DOHH2 (cell line): ENCODE measurements around the gene DMGDH.
"Not testable (repeated sequence)": the region's sequence is repeated elsewhere in the genome, so short reads cannot be mapped to it uniquely, and the experiment has no call there.

Experiments used
- H3F3A ChIP-seq: fragments of 200-600 bp; sonication (generic), shearing (Covaris generic); 2 replicates; pipeline ENCODE4 v1.6.0; 2016; ENCODE audit warnings: antibody characterized with exemption, mild to moderate bottlenecking; ENCODE audit not compliant: control insufficient read depth, insufficient read depth
- H3K27ac ChIP-seq: fragments of 200-600 bp; sonication (generic); 2 replicates; pipeline ENCODE4 v1.5.1; 2014; ENCODE audit warnings: low read depth, mild to moderate bottlenecking, low read length, moderate library complexity
- H3K27me3 ChIP-seq: fragments of 200-600 bp; sonication (generic); 2 replicates; pipeline ENCODE4 v1.6.1; 2014; ENCODE audit warnings: mild to moderate bottlenecking, low read length, mixed read lengths; ENCODE audit not compliant: control insufficient read depth
- H3K36me3 ChIP-seq: fragments of 200-600 bp; sonication (generic); 2 replicates; pipeline ENCODE4 v1.6.1; 2014; ENCODE audit warnings: mild to moderate bottlenecking, low read length, moderate library complexity, mixed read lengths; ENCODE audit not compliant: control insufficient read depth
- H3K4me1 ChIP-seq: fragments of 200-600 bp; sonication (generic); 2 replicates; pipeline ENCODE4 v1.6.1; 2014; ENCODE audit warnings: mild to moderate bottlenecking, low read length, mixed read lengths; ENCODE audit not compliant: control insufficient read depth
- H3K4me2 ChIP-seq: fragments of 200-600 bp; sonication (generic); 2 replicates; pipeline ENCODE4 v1.6.0; 2014; ENCODE audit warnings: mild to moderate bottlenecking, low read length, moderate library complexity
- H3K4me3 ChIP-seq: fragments of 200-600 bp; sonication (generic); 2 replicates; pipeline ENCODE4 v1.5.1; 2014; ENCODE audit warnings: mild to moderate bottlenecking, low read length, mixed read lengths
- H3K79me2 ChIP-seq: fragments of 200-600 bp; sonication (generic); 2 replicates; pipeline ENCODE4 v1.6.1; 2014; ENCODE audit warnings: mild to moderate bottlenecking, low read length, mixed read lengths; ENCODE audit not compliant: control insufficient read depth
- H3K9me2 ChIP-seq: fragments of 200-600 bp; sonication (generic); replicated peaks from 2 replicates; pipeline ENCODE4 v1.6.1; 2014; ENCODE audit warnings: mild to moderate bottlenecking, low read length, mixed read lengths; ENCODE audit not compliant: control insufficient read depth
- H3K9me3 ChIP-seq: fragments of 200-600 bp; sonication (generic); 2 replicates; pipeline ENCODE4 v1.6.1; 2014; ENCODE audit warnings: antibody characterized with exemption, low read length, mixed read lengths; ENCODE audit not compliant: control insufficient read depth, insufficient read depth
- H4K20me1 ChIP-seq: fragments of 200-600 bp; sonication (generic); 2 replicates; pipeline ENCODE4 v1.6.0; 2014; ENCODE audit warnings: low read depth, mild to moderate bottlenecking, antibody characterized with exemption, low read length, moderate library complexity; ENCODE audit not compliant: control insufficient read depth, insufficient read depth
- CTCF ChIP-seq: fragments of 200-600 bp; sonication (generic); IDR thresholded peaks from one replicate; pipeline ENCODE4 v1.5.1; 2014; ENCODE audit warnings: antibody characterized with exemption, mild to moderate bottlenecking, low read depth, low read length; ENCODE audit not compliant: poor library complexity, severe bottlenecking
- EZH2phosphoT487 ChIP-seq: fragments of 200-600 bp; sonication (generic); IDR thresholded peaks from 2 replicates; pipeline ENCODE4 v1.6.1; 2017; ENCODE audit warnings: borderline replicate concordance, mild to moderate bottlenecking, antibody characterized with exemption, low read length, moderate library complexity, mixed read lengths

DMGDH gene

GRCh38 chr5:78983601-78984438 is 85.7 kb downstream of the DMGDH start:
- Histone ChIP-seq H3K27ac (peak overlapping the region; percentile 70), H3K36me3 (no peaks in the 10 kb centered on the region), H3K4me1 (peaks cover 43% of the 10 kb centered on the region), H3K79me2 (peaks cover 7% of the 10 kb centered on the region), H3K9me2 (no peaks in the 10 kb centered on the region), H3K4me3 (peak overlapping the region; percentile 83), H3K9me3 (no peaks in the 10 kb centered on the region), H3F3A (peaks cover 25% of the 10 kb centered on the region), H3K4me2 (peak overlapping the region; percentile 90), H4K20me1 (no peaks in the 10 kb centered on the region), H3K27me3 (peaks cover 7% of the 10 kb centered on the region; the same call in 1 of the 2 replicates)
- TF ChIP-seq CTCF (no peak), EZH2phosphoT487 (no peak)

- Histone ChIP-seq H3F3A (peaks cover 25% of the 10 kb centered on the region), H3K27ac (peak overlapping the region; percentile 70), H3K4me1 (peaks cover 43% of the 10 kb centered on the region), H3K4me2 (peak overlapping the region; percentile 90), H3K4me3 (peak overlapping the region; percentile 83)
- not testable (repeated sequence) for H4K20me1 ChIP-seq, H3K9me2 ChIP-seq, H3K79me2 ChIP-seq, H3K27me3 ChIP-seq, H3K36me3 ChIP-seq, H3K9me3 ChIP-seq
These were observed 86.3 kb downstream of the DMGDH start for GRCh38 chr5:78983194-78983593.

- H3K4me3 ChIP-seq, result no peak overlapping the region
- TF ChIP-seq EZH2phosphoT487 (no peak), CTCF (no peak)
- no peaks in the 10 kb centered on the region for H4K20me1 ChIP-seq
- no peaks in the 10 kb centered on the region for H3K9me3 ChIP-seq
- peaks cover 7% of the 10 kb centered on the region for H3K79me2 ChIP-seq
- no peak overlapping the region for H3K4me2 ChIP-seq
- no peak overlapping the region for H3K27ac ChIP-seq
- no peaks in the 10 kb centered on the region for H3K9me2 ChIP-seq
- H3K27me3 ChIP-seq, result no peaks in the 10 kb centered on the region
- H3F3A ChIP-seq, result 0 out of 2 replicates have a peak, but pooled peaks cover 9% of the 10 kb centered on the region
- H3K4me1 ChIP-seq, result peaks cover 46% of the 10 kb centered on the region
- no peaks in the 10 kb centered on the region for H3K36me3 ChIP-seq
These were observed 89.6 kb downstream of the DMGDH start for GRCh38 chr5:78979909-78980308.

- H3K27ac ChIP-seq, result no peak overlapping the region
- H3K27me3 ChIP-seq, result no peaks in the 10 kb centered on the region
- TF ChIP-seq CTCF (no peak), EZH2phosphoT487 (no peak)
- no peaks in the 10 kb centered on the region for H3K9me2 ChIP-seq
- peaks cover 46% of the 10 kb centered on the region for H3K4me1 ChIP-seq
- no peak overlapping the region for H3K4me2 ChIP-seq
- H3F3A ChIP-seq, result 0 out of 2 replicates have a peak, but pooled peaks cover 9% of the 10 kb centered on the region
- no peaks in the 10 kb centered on the region for H3K36me3 ChIP-seq
- no peaks in the 10 kb centered on the region for H4K20me1 ChIP-seq
- no peaks in the 10 kb centered on the region for H3K9me3 ChIP-seq
- no peak overlapping the region for H3K4me3 ChIP-seq
- peaks cover 7% of the 10 kb centered on the region for H3K79me2 ChIP-seq
These were observed 90.2 kb downstream of the DMGDH start for GRCh38 chr5:78979117-78979742.
